Testis (tissue), 3 donors: ENCODE measurements around the gene RUSC1. TPM values are rescaled to one million over a fixed set of nuclear protein-coding genes. Genes with fewer than 3 reads are reported as not detected.

Experiments used
- DNase-seq: peaks from one replicate; pipeline ENCODE4 v3.0.0-alpha.2; 2019
- H3K27ac ChIP-seq, 2 donors: fragments of 200-600 bp; sonication (generic); one replicate each; pipeline ENCODE4 v1.5.1; 2019
- H3K27me3 ChIP-seq: fragments of 200-600 bp; sonication (generic); one replicate; pipeline ENCODE4 v1.5.1; 2019
- H3K36me3 ChIP-seq: fragments of 200-600 bp; sonication (generic); one replicate; pipeline ENCODE4 v1.5.1; 2017; ENCODE audit warnings: low read depth; ENCODE audit errors: missing control alignments
- H3K4me1 ChIP-seq: fragments of 200-600 bp; sonication (generic); one replicate; pipeline ENCODE4 v1.5.1; 2019
- H3K4me3 ChIP-seq, 2 donors: fragments of 200-600 bp; sonication (generic); one replicate each; pipeline ENCODE4 v1.5.1; 2017 to 2019
- H3K9me3 ChIP-seq: fragments of 200-600 bp; sonication (generic); one replicate; pipeline ENCODE4 v1.5.1; 2017
- CTCF ChIP-seq, 3 experiments: fragments of 450-650 bp in 2 of 3; fragments of 200-600 bp in 1 of 3; sonication (generic) in 1 of 3; IDR thresholded peaks; one replicate each; pipeline ENCODE4 v1.5.1; 2016 to 2019; ENCODE audit warnings: antibody characterized with exemption in 3 of 3, mild to moderate bottlenecking in 2 of 3, moderate library complexity in 1 of 3
- POLR2A ChIP-seq: fragments of 450-650 bp; IDR thresholded peaks from one replicate; pipeline ENCODE4 v1.6.1; 2017; ENCODE audit warnings: antibody characterized with exemption, mild to moderate bottlenecking, moderate library complexity
- WGBS, 2 donors: methylation state at CpG; one replicate each; pipeline ENCODE4 v1.1.5; 2018; 5-methylcytosine and 5-hydroxymethylcytosine counted together
- intact Hi-C: fragments of 100-400 bp; cut with DNase I; formaldehyde crosslinking; loops from one replicate; pipeline ENCODE4 v1.15.1; 2023; ENCODE audit warnings: low total_unique reads
- polyA plus RNA-seq: library from polyadenylated mRNA; stranded (reverse); fragments of 350-450 nt; fragmentation: Illumina TruSeq; extraction: RNeasy Lipid Tissue Mini Kit (QIAGEN cat#74804); gene quantifications from one replicate; pipeline ENCODE4 v1.2.3, GENCODE V29; 2014; ENCODE audit warnings: low read depth, low replicate concordance; ENCODE audit not compliant: insufficient read depth
- total RNA-seq, 2 donors: library from RNA; depleted of rRNA; stranded (reverse); fragments of >200 nt; gene quantifications; one replicate each; pipeline ENCODE4 v1.2.3, GENCODE V29; 2016

RUSC1 gene
- total and polyA plus RNA-seq, 3 donors from 2014 or later: 10.8 to 14.9 (median 13.9) TPM

- intact Hi-C loops: no loop called here
- H3K36me3 ChIP-seq: no peaks in the 10 kb centered on the region
- no peak within 1 kb of the TSS for H3K27ac ChIP-seq
- DNase-seq: no peak
- no peak within 1 kb of the TSS for H3K4me3 ChIP-seq
- TF ChIP-seq CTCF (IDR thresholded peaks at IDR 0.05): no peak
- TF ChIP-seq POLR2A: no peak
- 82 to 83% methylated on average over 5 of the region's 5 CpGs for WGBS, 2 donors
- H3K9me3 ChIP-seq: no peaks in the 10 kb centered on the region
- no peaks in the 10 kb centered on the region for H3K27me3 ChIP-seq
- no peaks in the 10 kb centered on the region for H3K4me1 ChIP-seq
Observed at GRCh38 chr1:155301342-155301841, 19.3 kb upstream of the RUSC1 start, which contains the start of gene PKLR. PKLR (minus strand) TSS chr1:155301438; CDS start chr1:155301395, 43 bp downstream.

DNA sequence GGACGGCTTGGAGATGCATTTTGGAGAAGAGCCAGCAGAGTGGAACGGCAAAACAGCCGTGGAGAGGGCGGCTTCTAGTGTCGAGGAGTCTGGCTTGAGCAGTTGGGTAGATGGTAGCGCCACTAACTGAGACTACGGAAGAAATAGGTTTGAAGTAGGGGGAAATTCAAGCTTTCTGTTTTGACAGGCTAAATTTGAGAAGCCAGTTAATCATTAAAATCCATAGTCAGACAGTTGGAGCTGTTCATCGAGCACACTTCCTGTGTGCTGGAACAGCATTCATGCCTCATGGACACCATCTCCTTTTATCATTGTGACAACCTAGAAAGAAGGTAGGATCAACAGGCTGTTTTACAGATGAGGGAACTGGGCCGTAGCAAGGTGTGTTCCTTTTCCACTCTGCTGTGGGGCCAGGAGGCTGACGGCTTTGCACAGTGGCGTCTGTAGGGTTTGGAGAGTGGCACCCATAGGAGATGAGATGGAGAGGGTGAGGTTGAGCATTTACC is 16.1 kb upstream of the RUSC1 start:
- H3K36me3 ChIP-seq: no peaks in the 10 kb centered on the region
- 81 to 85% methylated on average over 11 of the region's 11 CpGs for WGBS, 2 donors
- no peak for DNase-seq
- H3K4me1 ChIP-seq: peaks cover 6% of the 10 kb centered on the region
- no peak overlapping the region for H3K27ac ChIP-seq
- intact Hi-C loops: no loop called here
- no peak overlapping the region for H3K4me3 ChIP-seq
- H3K27me3 ChIP-seq: no peaks in the 10 kb centered on the region
- no peak for TF ChIP-seq POLR2A
- no peak for TF ChIP-seq CTCF (IDR thresholded peaks at IDR 0.05)
- H3K9me3 ChIP-seq: no peaks in the 10 kb centered on the region

- H3K36me3 ChIP-seq: no peaks in the 10 kb centered on the region
- TF ChIP-seq CTCF (IDR thresholded peaks at IDR 0.05) (no peak), POLR2A (no peak)
- intact Hi-C loops: no loop called here
- WGBS, 2 donors: 78 to 84% methylated on average over 6 to 7 of the region's 7 CpGs
- H3K4me3 ChIP-seq: no peak overlapping the region
- no peak for DNase-seq
- H3K9me3 ChIP-seq: no peaks in the 10 kb centered on the region
- H3K4me1 ChIP-seq: peaks cover 9% of the 10 kb centered on the region
- H3K27ac ChIP-seq: no peak overlapping the region
- H3K27me3 ChIP-seq: no peaks in the 10 kb centered on the region
Observed at GRCh38 chr1:155305881-155306391, 14.8 kb upstream of the RUSC1 start.

GRCh38 chr1:155307247-155307740 is 13.4 kb upstream of the RUSC1 start:
- no peak for TF ChIP-seq CTCF (IDR thresholded peaks at IDR 0.05)
- TF ChIP-seq POLR2A: no peak
- no peaks in the 10 kb centered on the region for H3K36me3 ChIP-seq
- intact Hi-C loops: no loop called here
- peaks cover 9% of the 10 kb centered on the region for H3K4me1 ChIP-seq
- H3K27ac ChIP-seq: no peak overlapping the region
- no peaks in the 10 kb centered on the region for H3K9me3 ChIP-seq
- no peaks in the 10 kb centered on the region for H3K27me3 ChIP-seq
- WGBS, 2 donors: 67 to 72% methylated on average over 6 of the region's 6 CpGs
- no peak overlapping the region for H3K4me3 ChIP-seq
- DNase-seq: no peak
